ENCODE data around the gene ATIC.

Gene ATIC

GRCh38 chr2:215394102-215394805 lies 82.4 kb downstream of the ATIC start (continued):
- TF ChIP-seq, protein P1, sequence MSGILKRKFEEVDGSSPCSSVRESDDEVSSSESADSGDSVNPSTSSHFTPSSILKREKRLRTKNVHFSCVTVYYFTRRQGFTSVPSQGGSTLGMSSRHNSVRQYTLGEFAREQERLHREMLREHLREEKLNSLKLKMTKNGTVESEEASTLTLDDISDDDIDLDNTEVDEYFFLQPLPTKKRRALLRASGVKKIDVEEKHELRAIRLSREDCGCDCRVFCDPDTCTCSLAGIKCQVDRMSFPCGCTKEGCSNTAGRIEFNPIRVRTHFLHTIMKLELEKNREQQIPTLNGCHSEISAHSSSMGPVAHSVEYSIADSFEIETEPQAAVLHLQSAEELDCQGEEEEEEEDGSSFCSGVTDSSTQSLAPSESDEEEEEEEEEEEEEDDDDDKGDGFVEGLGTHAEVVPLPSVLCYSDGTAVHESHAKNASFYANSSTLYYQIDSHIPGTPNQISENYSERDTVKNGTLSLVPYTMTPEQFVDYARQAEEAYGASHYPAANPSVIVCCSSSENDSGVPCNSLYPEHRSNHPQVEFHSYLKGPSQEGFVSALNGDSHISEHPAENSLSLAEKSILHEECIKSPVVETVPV (CRISPR knock-in tag; IDR thresholded peaks at IDR 0.05): no peak
- TF ChIP-seq PPARA (CRISPR knock-in tag; IDR thresholded peaks at IDR 0.05; ENCODE audit: borderline replicate concordance) (no peak), OSR1 (CRISPR knock-in tag; IDR thresholded peaks at IDR 0.05) (no peak), ISL1 (CRISPR knock-in tag; IDR thresholded peaks at IDR 0.05) (no peak), ZC3H10 (CRISPR knock-in tag; IDR thresholded peaks at IDR 0.05) (no peak), ESRRG (CRISPR knock-in tag; IDR thresholded peaks at IDR 0.05) (no peak)

GRCh38 chr2:215395687-215396460 lies 84.0 kb downstream of the ATIC start:
- no peak for ATAC-seq
- TF ChIP-seq RARB (CRISPR knock-in tag; IDR thresholded peaks at IDR 0.05) (no peak), BACH2 (CRISPR knock-in tag; IDR thresholded peaks at IDR 0.05; ENCODE audit: borderline replicate concordance) (no peak), ZFP3 (CRISPR knock-in tag; IDR thresholded peaks at IDR 0.05) (no peak), GLIS3 (CRISPR knock-in tag; IDR thresholded peaks at IDR 0.05) (no peak), SNAI2 (CRISPR knock-in tag; IDR thresholded peaks at IDR 0.05) (no peak), PATZ1 (CRISPR knock-in tag; IDR thresholded peaks at IDR 0.05; ENCODE audit: borderline replicate concordance) (no peak)
- TF ChIP-seq, protein P1 (CRISPR knock-in tag; IDR thresholded peaks at IDR 0.05): no peak

DNA sequence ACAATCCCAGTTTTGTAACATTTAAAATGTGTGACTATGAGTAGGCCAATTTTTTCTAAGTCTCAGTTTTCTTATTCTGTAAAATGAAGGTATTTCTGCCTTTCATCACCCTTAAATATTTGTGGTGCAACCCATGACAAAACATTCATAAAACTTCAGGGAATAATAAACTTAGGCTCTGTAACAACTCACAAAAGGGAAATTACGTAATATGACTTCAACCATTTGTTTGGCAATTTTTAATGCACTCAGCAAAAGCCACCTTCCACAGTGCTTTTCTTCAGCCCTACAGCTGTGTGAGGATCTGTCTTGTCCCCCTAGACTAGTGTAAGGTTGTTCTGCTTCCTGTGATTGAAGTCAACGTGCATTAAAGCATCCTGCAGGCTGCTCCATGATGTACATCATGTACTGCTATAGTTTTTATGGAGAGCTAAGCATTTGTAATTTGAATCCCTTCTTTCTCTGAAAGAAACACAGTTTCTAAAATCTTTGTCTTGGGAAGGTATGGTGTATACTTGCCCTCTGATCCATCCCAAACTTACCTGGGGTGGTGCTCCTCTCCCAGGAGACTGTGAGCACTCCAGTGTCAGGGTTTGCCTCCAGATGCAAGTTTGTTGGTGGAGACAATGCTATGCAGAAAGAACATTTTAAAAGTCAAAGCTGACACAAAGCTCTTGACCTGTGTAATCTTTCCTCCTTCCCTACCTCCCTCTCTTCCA lies 84.9 kb downstream of the ATIC start:
- TF ChIP-seq, protein P2, sequence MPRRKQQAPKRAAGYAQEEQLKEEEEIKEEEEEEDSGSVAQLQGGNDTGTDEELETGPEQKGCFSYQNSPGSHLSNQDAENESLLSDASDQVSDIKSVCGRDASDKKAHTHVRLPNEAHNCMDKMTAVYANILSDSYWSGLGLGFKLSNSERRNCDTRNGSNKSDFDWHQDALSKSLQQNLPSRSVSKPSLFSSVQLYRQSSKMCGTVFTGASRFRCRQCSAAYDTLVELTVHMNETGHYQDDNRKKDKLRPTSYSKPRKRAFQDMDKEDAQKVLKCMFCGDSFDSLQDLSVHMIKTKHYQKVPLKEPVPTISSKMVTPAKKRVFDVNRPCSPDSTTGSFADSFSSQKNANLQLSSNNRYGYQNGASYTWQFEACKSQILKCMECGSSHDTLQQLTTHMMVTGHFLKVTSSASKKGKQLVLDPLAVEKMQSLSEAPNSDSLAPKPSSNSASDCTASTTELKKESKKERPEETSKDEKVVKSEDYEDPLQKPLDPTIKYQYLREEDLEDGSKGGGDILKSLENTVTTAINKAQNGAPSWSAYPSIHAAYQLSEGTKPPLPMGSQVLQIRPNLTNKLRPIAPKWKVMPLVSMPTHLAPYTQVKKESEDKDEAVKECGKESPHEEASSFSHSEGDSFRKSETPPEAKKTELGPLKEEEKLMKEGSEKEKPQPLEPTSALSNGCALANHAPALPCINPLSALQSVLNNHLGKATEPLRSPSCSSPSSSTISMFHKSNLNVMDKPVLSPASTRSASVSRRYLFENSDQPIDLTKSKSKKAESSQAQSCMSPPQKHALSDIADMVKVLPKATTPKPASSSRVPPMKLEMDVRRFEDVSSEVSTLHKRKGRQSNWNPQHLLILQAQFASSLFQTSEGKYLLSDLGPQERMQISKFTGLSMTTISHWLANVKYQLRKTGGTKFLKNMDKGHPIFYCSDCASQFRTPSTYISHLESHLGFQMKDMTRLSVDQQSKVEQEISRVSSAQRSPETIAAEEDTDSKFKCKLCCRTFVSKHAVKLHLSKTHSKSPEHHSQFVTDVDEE (CRISPR knock-in tag; IDR thresholded peaks at IDR 0.05): no peak
- TF ChIP-seq CREB5 (CRISPR knock-in tag; IDR thresholded peaks at IDR 0.05; ENCODE audit: low read depth): no peak
- TF ChIP-seq ZNF70 (CRISPR knock-in tag; IDR thresholded peaks at IDR 0.05): no peak
- TF ChIP-seq ARNTL (CRISPR knock-in tag; IDR thresholded peaks at IDR 0.05; ENCODE audit: borderline replicate concordance, low read depth): no peak
- TF ChIP-seq ZFP30 (CRISPR knock-in tag; IDR thresholded peaks at IDR 0.05): no peak
- no peak for TF ChIP-seq RARB (CRISPR knock-in tag; IDR thresholded peaks at IDR 0.05)
- TF ChIP-seq ZNF8 (CRISPR knock-in tag; IDR thresholded peaks at IDR 0.05): no peak
- TF ChIP-seq BACH2 (CRISPR knock-in tag; IDR thresholded peaks at IDR 0.05; ENCODE audit: borderline replicate concordance): no peak
- TF ChIP-seq ZC3H10 (CRISPR knock-in tag; IDR thresholded peaks at IDR 0.05): no peak
- TF ChIP-seq, protein P1 (CRISPR knock-in tag; IDR thresholded peaks at IDR 0.05): no peak
- TF ChIP-seq TCF4 (CRISPR knock-in tag; IDR thresholded peaks at IDR 0.05; ENCODE audit: borderline replicate concordance): no peak
- no peak for TF ChIP-seq GLIS3 (CRISPR knock-in tag; IDR thresholded peaks at IDR 0.05)
- TF ChIP-seq SNAI2 (CRISPR knock-in tag; IDR thresholded peaks at IDR 0.05): no peak
- no peak for TF ChIP-seq ESRRG (CRISPR knock-in tag; IDR thresholded peaks at IDR 0.05)
- no peak for TF ChIP-seq PATZ1 (CRISPR knock-in tag; IDR thresholded peaks at IDR 0.05; ENCODE audit: borderline replicate concordance)
- no peak for TF ChIP-seq ZFP3 (CRISPR knock-in tag; IDR thresholded peaks at IDR 0.05)
- no peak for TF ChIP-seq ZNF565 (CRISPR knock-in tag; conservative IDR thresholded peaks at IDR 0.05; ENCODE audit: low read depth)
- TF ChIP-seq CSDC2 (CRISPR knock-in tag; IDR thresholded peaks at IDR 0.05): no peak
- TF ChIP-seq ISL1 (CRISPR knock-in tag; IDR thresholded peaks at IDR 0.05): no peak
- no peak for TF ChIP-seq TOX (CRISPR knock-in tag; IDR thresholded peaks at IDR 0.05; ENCODE audit: borderline replicate concordance)
- ATAC-seq: no peak

Data from SK-N-SH treated with all-trans-retinoic acid at 6 μM for 48 hours (cell line).